GM18861 (cell line): ENCODE results near the gene CDK11A.
A peak's percentile ranks its signal among the peaks of the same experiment; 100 is the strongest.

ENCODE experiments used
- ATAC-seq: cut with Tn5 transposase; IDR thresholded peaks from one replicate; pipeline ENCODE4 v1.9.1; 2021; ENCODE audit not compliant: unreplicated experiment

CDK11A gene

GRCh38 chr1:1724035-1724864 lies at the start of gene CDK11A:
CDK11A (minus strand) TSS chr1:1724357; CDS start chr1:1722818, 1,539 bp downstream.
- peak; percentile 92 for ATAC-seq

GRCh38 chr1:1773874-1774273 lies 49.7 kb upstream of the CDK11A start:
- ATAC-seq, result no peak

GRCh38 chr1:1771096-1771495 lies 46.9 kb upstream of the CDK11A start:
- no peak for ATAC-seq

GRCh38 chr1:1770102-1770501 lies 45.9 kb upstream of the CDK11A start:
- ATAC-seq, result no peak

GRCh38 chr1:1768249-1768992 lies 44.3 kb upstream of the CDK11A start:
- no peak for ATAC-seq

GRCh38 chr1:1764876-1765470 lies 40.8 kb upstream of the CDK11A start:
- ATAC-seq, result no peak

GRCh38 chr1:1763657-1764621 lies 39.8 kb upstream of the CDK11A start:
- ATAC-seq, result no peak

- no peak for ATAC-seq
These were observed 37.6 kb upstream of the CDK11A start for GRCh38 chr1:1761504-1762376.

- no peak for ATAC-seq
These were observed 36.6 kb upstream of the CDK11A start for GRCh38 chr1:1760715-1761114.

- ATAC-seq, result no peak
These were observed 36.1 kb upstream of the CDK11A start for GRCh38 chr1:1760345-1760650.

GRCh38 chr1:1759456-1760344 lies 35.5 kb upstream of the CDK11A start:
- no peak for ATAC-seq

- ATAC-seq, result no peak
These were observed 34.7 kb upstream of the CDK11A start for GRCh38 chr1:1758692-1759455.

GRCh38 chr1:1758059-1758621 lies 34.0 kb upstream of the CDK11A start:
- no peak for ATAC-seq

GRCh38 chr1:1757422-1758058 lies 33.4 kb upstream of the CDK11A start:
- no peak for ATAC-seq

- no peak for ATAC-seq
These were observed 32.7 kb upstream of the CDK11A start for GRCh38 chr1:1756661-1757421.

- ATAC-seq, result no peak
These were observed 31.7 kb upstream of the CDK11A start for GRCh38 chr1:1755852-1756251.

GRCh38 chr1:1755426-1755825 lies 31.3 kb upstream of the CDK11A start:
- ATAC-seq, result no peak
